ENCODE data around the gene BTBD1. TPM values are rescaled to one million over a fixed set of nuclear protein-coding genes. Genes with fewer than 3 reads are reported as not detected.
A peak's percentile ranks its signal among the peaks of the same experiment; 100 is the strongest.

Gene BTBD1
- total RNA-seq, 1 donor from 2014 or later, result 51.4 TPM

DNA sequence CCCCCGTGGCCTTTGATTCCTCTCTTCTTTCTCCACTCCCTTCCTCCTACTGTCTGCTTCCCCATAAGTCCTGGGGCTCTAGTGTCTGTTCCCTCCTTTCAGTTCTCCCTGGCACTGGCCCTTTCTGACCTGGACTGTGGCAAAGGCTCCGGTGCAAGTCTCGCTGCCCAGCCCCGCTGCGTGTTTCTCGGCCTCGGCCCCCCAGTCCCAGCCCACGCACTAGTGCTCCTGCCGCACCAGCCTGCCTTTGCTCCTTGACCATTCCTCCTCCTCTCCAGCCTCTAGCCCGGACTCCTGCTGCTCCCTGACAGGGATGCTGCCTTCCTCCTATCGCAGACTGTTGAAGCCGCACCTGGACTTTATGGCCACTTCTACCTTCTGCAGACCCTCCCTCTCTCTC lies 42.5 kb upstream of the BTBD1 start:
- peak overlapping the region; percentile 5 for H3K4me3 Mint-ChIP-seq (ENCODE audit: unreplicated experiment)
- peaks cover 50% of the 10 kb centered on the region for H3K4me1 Mint-ChIP-seq (ENCODE audit: low read depth)
- DNase-seq (ENCODE audit: low spot score), result no peak
- H3K9me3 Mint-ChIP-seq (ENCODE audit: low read depth), result no peaks in the 10 kb centered on the region
- TF ChIP-seq, protein P1, sequence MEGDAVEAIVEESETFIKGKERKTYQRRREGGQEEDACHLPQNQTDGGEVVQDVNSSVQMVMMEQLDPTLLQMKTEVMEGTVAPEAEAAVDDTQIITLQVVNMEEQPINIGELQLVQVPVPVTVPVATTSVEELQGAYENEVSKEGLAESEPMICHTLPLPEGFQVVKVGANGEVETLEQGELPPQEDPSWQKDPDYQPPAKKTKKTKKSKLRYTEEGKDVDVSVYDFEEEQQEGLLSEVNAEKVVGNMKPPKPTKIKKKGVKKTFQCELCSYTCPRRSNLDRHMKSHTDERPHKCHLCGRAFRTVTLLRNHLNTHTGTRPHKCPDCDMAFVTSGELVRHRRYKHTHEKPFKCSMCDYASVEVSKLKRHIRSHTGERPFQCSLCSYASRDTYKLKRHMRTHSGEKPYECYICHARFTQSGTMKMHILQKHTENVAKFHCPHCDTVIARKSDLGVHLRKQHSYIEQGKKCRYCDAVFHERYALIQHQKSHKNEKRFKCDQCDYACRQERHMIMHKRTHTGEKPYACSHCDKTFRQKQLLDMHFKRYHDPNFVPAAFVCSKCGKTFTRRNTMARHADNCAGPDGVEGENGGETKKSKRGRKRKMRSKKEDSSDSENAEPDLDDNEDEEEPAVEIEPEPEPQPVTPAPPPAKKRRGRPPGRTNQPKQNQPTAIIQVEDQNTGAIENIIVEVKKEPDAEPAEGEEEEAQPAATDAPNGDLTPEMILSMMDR (IDR thresholded peaks at IDR 0.05), result no peak
- peak overlapping the region; percentile 5 for H3K27ac Mint-ChIP-seq (ENCODE audit: unreplicated experiment)
- H3K36me3 Mint-ChIP-seq (ENCODE audit: low read depth), result peaks cover 9% of the 10 kb centered on the region
- H3K27me3 Mint-ChIP-seq (ENCODE audit: low read depth), result no peaks in the 10 kb centered on the region

DNA sequence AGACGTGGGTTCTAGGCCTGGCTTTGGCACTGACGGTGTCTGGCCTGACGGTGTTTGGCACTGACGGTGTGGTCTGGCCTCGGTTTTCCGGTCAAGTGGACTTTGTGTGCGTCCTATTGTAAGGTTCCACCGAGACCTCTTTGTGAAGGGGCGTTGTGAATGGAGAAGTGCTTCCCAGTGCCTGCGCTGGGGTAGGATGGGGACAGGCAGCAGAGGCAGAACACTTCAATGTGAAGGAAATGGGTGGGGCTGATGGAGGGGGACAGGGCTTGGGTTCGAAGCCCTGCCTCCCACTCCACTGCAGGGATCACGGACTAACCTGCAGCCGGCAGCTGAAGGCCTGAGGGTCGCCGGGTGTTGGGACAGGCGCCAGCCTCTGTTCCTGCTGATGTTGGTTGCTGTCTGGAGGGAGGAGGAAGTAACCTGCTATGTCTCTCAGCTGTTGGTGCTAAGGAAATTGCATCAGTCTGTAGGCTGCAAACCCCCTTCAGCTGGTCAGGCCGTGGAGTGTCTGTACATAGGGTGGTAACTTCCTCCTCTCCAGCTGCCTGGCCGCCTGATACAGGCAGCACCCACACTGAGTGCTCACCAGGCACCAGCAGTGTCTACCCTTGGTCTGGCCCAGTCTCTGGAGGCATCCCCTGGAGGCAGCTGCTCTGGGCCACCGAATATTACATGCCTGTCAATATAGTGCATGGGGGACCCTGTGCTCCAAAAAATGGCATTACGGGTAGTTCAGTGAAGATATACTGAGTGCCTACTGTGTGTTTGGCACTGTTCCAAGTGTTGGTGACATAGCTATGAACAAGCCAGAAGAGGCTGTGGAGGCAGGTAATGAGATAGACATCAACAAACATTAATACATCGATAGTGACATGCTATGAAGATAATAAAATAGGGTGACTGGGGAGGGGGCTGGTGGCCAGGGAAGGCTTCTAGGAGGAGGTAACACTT lies 41.5 kb upstream of the BTBD1 start:
- peak overlapping the region; percentile 81 for H3K4me3 Mint-ChIP-seq (ENCODE audit: unreplicated experiment)
- H3K4me1 Mint-ChIP-seq (ENCODE audit: low read depth), result peaks cover 50% of the 10 kb centered on the region
- no peak for DNase-seq (ENCODE audit: low spot score)
- no peaks in the 10 kb centered on the region for H3K9me3 Mint-ChIP-seq (ENCODE audit: low read depth)
- TF ChIP-seq, protein P1 (IDR thresholded peaks at IDR 0.05), result no peak
- no peaks in the 10 kb centered on the region for H3K27me3 Mint-ChIP-seq (ENCODE audit: low read depth)
- H3K27ac Mint-ChIP-seq (ENCODE audit: unreplicated experiment), result peak overlapping the region; percentile 47
- peaks cover 3% of the 10 kb centered on the region for H3K36me3 Mint-ChIP-seq (ENCODE audit: low read depth)

DNA sequence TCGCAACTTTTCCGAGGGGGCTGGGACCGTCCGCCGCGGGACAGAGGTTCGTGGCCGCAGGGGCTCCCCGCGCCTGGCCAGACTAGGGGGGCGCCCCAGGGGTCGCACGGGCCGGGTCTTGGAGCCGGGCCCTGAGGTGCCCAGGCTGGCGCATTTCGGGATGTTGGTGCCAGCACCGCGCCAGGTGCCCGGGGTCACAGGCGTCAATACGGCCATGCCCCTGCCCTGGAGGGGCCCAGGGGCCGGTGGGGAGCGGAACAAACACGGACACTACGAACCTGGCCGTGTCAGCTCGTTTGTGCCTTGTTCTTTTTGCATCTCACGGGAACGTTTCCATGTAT lies 40.8 kb upstream of the BTBD1 start:
- Mint-ChIP-seq H3K4me1 (ENCODE audit: low read depth) (peaks cover 43% of the 10 kb centered on the region), H3K36me3 (ENCODE audit: low read depth) (peaks cover 3% of the 10 kb centered on the region), H3K4me3 (ENCODE audit: unreplicated experiment) (peak overlapping the region; percentile 81), H3K27ac (ENCODE audit: unreplicated experiment) (peak overlapping the region; percentile 47), H3K27me3 (ENCODE audit: low read depth) (no peaks in the 10 kb centered on the region), H3K9me3 (ENCODE audit: low read depth) (no peaks in the 10 kb centered on the region)
- DNase-seq (ENCODE audit: low spot score), result no peak
- TF ChIP-seq, protein P1 (IDR thresholded peaks at IDR 0.05), result no peak

DNA sequence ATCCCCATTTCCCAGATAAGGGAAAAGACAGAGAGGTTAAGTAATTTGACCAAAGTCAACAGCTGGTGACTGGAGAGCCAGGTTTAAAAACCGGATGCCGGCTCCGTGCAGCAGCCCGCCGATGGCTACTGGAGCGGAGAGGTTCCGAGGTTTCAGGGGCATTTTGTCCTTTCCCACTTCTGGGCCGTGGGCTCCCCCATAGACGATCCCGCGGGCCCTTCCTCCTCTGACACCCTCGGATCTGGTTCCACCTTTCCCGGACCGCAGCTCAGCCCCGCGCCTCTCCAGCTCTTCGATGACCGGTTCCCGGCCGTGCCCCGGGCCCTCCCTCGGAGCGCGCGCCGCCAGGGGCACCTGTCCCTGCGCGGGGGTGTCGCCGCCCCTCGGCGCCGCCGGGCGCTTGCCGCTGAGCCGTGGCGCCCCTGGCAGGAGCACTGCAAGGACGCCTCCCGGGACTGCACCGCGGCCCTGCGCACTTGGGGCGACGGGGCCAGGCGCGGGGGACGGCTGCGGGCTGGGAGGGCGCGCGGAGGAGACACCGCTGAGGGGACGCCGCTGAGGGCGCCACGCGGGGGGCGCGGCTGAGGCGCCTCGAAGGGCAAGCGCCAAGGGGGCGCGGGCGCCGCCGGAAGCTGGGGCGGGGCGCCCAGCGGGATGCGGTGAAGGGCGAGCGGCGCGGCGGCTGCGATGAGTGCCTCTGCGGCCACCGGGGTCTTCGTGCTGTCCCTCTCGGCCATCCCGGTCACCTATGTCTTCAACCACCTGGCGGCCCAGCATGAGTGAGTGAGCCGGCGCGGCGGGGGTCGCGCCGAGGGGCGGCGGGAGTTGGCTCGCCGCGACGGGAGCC lies 40.2 kb upstream of the BTBD1 start, which contains the start of gene TM6SF1:
TM6SF1 (plus strand) TSS at position 652 of the 847 bp plus-strand sequence; CDS start at position 688, 36 bp downstream.
- no peak for DNase-seq (ENCODE audit: low spot score)
- H3K27ac Mint-ChIP-seq (ENCODE audit: unreplicated experiment), result peak within 1 kb of the TSS; percentile 47
- TF ChIP-seq, protein P1 (IDR thresholded peaks at IDR 0.05), result no peak
- no peaks in the 10 kb centered on the region for H3K9me3 Mint-ChIP-seq (ENCODE audit: low read depth)
- H3K36me3 Mint-ChIP-seq (ENCODE audit: low read depth), result peaks cover 3% of the 10 kb centered on the region
- H3K27me3 Mint-ChIP-seq (ENCODE audit: low read depth), result peaks cover 2% of the 10 kb centered on the region
- H3K4me1 Mint-ChIP-seq (ENCODE audit: low read depth), result peaks cover 37% of the 10 kb centered on the region
- H3K4me3 Mint-ChIP-seq (ENCODE audit: unreplicated experiment), result peak within 1 kb of the TSS; percentile 81

DNA sequence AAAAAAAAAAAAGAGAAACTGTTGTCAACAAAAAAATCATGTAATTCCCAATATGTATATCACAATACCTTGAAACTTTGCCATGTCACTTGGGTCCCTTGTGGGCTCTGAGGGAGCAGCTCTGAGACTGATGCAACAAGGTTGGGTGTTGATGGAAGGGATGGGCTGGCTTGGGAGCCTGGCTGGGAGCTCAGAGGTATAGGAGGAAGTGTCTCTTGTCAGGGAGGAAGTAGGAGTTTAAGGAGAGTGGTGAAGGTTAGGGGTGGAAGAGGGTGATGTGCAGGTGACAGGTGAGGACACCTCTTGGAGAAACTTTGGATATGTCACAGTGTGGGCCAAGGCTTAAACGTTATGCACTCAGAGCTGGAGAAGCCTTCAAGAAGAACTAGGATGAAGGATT lies 38.4 kb upstream of the BTBD1 start:
- H3K36me3 Mint-ChIP-seq (ENCODE audit: low read depth), result no peaks in the 10 kb centered on the region
- H3K27ac Mint-ChIP-seq (ENCODE audit: unreplicated experiment), result no peak overlapping the region
- H3K4me1 Mint-ChIP-seq (ENCODE audit: low read depth), result peaks cover 30% of the 10 kb centered on the region
- peaks cover 9% of the 10 kb centered on the region for H3K27me3 Mint-ChIP-seq (ENCODE audit: low read depth)
- DNase-seq (ENCODE audit: low spot score), result no peak
- no peak overlapping the region for H3K4me3 Mint-ChIP-seq (ENCODE audit: unreplicated experiment)
- TF ChIP-seq, protein P1 (IDR thresholded peaks at IDR 0.05), result no peak
- no peaks in the 10 kb centered on the region for H3K9me3 Mint-ChIP-seq (ENCODE audit: low read depth)

All from chondrocyte (in vitro differentiated cells).